MCF 10A (cell line): Measurements from ENCODE around the gene CITED4. TPM values are rescaled to one million over a fixed set of nuclear protein-coding genes. Genes with fewer than 3 reads are reported as not detected.
"Not testable (repeated sequence)": the region's sequence is repeated elsewhere in the genome, so short reads cannot be mapped to it uniquely, and the experiment has no call there.

Experiments
- BruUV-seq: library from RNA; stranded (reverse); fragments of 400-500 nt; replicated peaks from 2 replicates; lab custom pipeline; 2021; lab: Mats Ljungman, UMichigan
- CTCF ChIA-PET: fragments of 300-600 bp; sonication (Branson Sonifier 250); formaldehyde crosslinking; extraction: SDS; loops from one replicate; lab custom pipeline; 2021; ENCODE audit warnings: antibody characterized with exemption, inconsistent platforms; lab: Yijun Ruan, JAX
- POLR2A ChIA-PET: fragments of 300-600, 350-650 bp; sonication (Branson Sonifier 250); formaldehyde crosslinking; extraction: SDS; loops from one replicate; lab custom pipeline; 2020; ENCODE audit warnings: antibody characterized with exemption, inconsistent platforms; lab: Yijun Ruan, JAX
- DNase-seq: peaks from one replicate; pipeline ENCODE4 v3.0.0-alpha.2; 2018; ENCODE audit not compliant: unreplicated experiment
- H3K27ac Mint-ChIP-seq: one replicate; pipeline ENCODE4 v1.8.0; 2022; ENCODE audit warnings: mild to moderate bottlenecking, low read depth, mixed read lengths; ENCODE audit not compliant: unreplicated experiment
- H3K27me3 Mint-ChIP-seq: one replicate; pipeline ENCODE4 v1.8.0; 2022; ENCODE audit warnings: mixed read lengths; ENCODE audit not compliant: insufficient read depth, unreplicated experiment
- H3K36me3 Mint-ChIP-seq: one replicate; pipeline ENCODE4 v1.8.0; 2022; ENCODE audit warnings: mild to moderate bottlenecking, moderate library complexity, mixed read lengths; ENCODE audit not compliant: insufficient read depth, unreplicated experiment
- H3K4me1 Mint-ChIP-seq: one replicate; pipeline ENCODE4 v1.8.0; 2022; ENCODE audit warnings: mixed read lengths; ENCODE audit not compliant: insufficient read depth, unreplicated experiment
- H3K4me3 Mint-ChIP-seq: one replicate; pipeline ENCODE4 v1.8.0; 2022; ENCODE audit warnings: mild to moderate bottlenecking, moderate library complexity, mixed read lengths; ENCODE audit not compliant: unreplicated experiment
- H3K9me3 Mint-ChIP-seq: one replicate; pipeline ENCODE4 v1.8.0; 2022; ENCODE audit warnings: mixed read lengths; ENCODE audit not compliant: unreplicated experiment
- CTCF ChIP-seq: fragments of 200-600 bp; IDR thresholded peaks from one replicate; pipeline ENCODE4 v1.8.0; 2022; ENCODE audit warnings: antibody characterized with exemption, mild to moderate bottlenecking; ENCODE audit not compliant: unreplicated experiment
- intact Hi-C: fragments of 100-400 bp; cut with micrococcal nuclease; formaldehyde crosslinking; loops from 2 replicates; pipeline ENCODE4 v1.14.1; 2022
- total RNA-seq: library from RNA; stranded (reverse); gene quantifications from 2 replicates; pipeline ENCODE4 v1.2.3, GENCODE V29; 2022

CITED4 gene
- total RNA-seq, 1 experiment from 2014 or later = 43.5 TPM

GRCh38 chr1:40898431-40898901, 36.3 kb upstream of the CITED4 start:
- peaks cover 25% of the 10 kb centered on the region for H3K4me1 Mint-ChIP-seq
- no peak overlapping the region for H3K4me3 Mint-ChIP-seq
- intact Hi-C loops = loop anchor here (5.0 kb wide), 1 partner anchor 34 kb away; no protein-coding TSS in a partner anchor
- H3K36me3 Mint-ChIP-seq = no peaks in the 10 kb centered on the region
- POLR2A ChIA-PET = interaction anchor here (1.6 to 2.8 kb wide), 3 partner anchors 23 to 46 kb away, joined by 6 to 10 read pairs (median 9); no protein-coding TSS in a partner anchor
- CTCF ChIA-PET = interaction anchor here (0.9 kb wide), 1 partner anchor 51 kb away, joined by 3 read pairs; no protein-coding TSS in a partner anchor
- H3K27ac Mint-ChIP-seq = peak overlapping the region; percentile 68
- BruUV-seq = no TSS peak
- DNase-seq = peak; percentile 74
- H3K27me3 Mint-ChIP-seq = no peaks in the 10 kb centered on the region
- peaks cover 9% of the 10 kb centered on the region for H3K9me3 Mint-ChIP-seq
- TF ChIP-seq CTCF = no peak

- DNase-seq = peak; percentile 61
- CTCF ChIA-PET = interaction anchor here (0.6 to 0.9 kb wide), 3 partner anchors 11 to 49 kb away, joined by 3 to 4 read pairs (median 3); no protein-coding TSS in a partner anchor
- H3K27me3 Mint-ChIP-seq = no peaks in the 10 kb centered on the region
- no TSS peak for BruUV-seq
- POLR2A ChIA-PET = interaction anchor here (0.7 to 2.8 kb wide), 6 partner anchors 22 to 70 kb away, joined by 3 to 10 read pairs (median 6); partner anchors contain the start of gene CITED4
- peaks cover 18% of the 10 kb centered on the region for H3K9me3 Mint-ChIP-seq
- peaks cover 24% of the 10 kb centered on the region for H3K4me1 Mint-ChIP-seq
- intact Hi-C loops = loop anchor here (5.0 kb wide), 1 partner anchor 35 kb away; no protein-coding TSS in a partner anchor
- TF ChIP-seq CTCF = no peak
- H3K4me3 Mint-ChIP-seq = no peak overlapping the region
- H3K27ac Mint-ChIP-seq = peak overlapping the region; percentile 68
- no peaks in the 10 kb centered on the region for H3K36me3 Mint-ChIP-seq
Measured at GRCh38 chr1:40897513-40897912, 35.4 kb upstream of the CITED4 start.

GRCh38 chr1:40896482-40896881, 34.3 kb upstream of the CITED4 start:
- DNase-seq = no peak
- no peak overlapping the region for H3K27ac Mint-ChIP-seq
- intact Hi-C loops = loop anchor here (5.0 kb wide), 1 partner anchor 36 kb away; no protein-coding TSS in a partner anchor
- H3K4me1 Mint-ChIP-seq = peaks cover 15% of the 10 kb centered on the region
- H3K9me3 Mint-ChIP-seq = peaks cover 18% of the 10 kb centered on the region
- BruUV-seq = no TSS peak
- CTCF ChIA-PET = interaction anchor here (0.6 to 0.9 kb wide), 3 partner anchors 10 to 126 kb away, joined by 3 read pairs; no protein-coding TSS in a partner anchor
- POLR2A ChIA-PET = interaction anchor here (1.8 to 2.8 kb wide), 2 partner anchors 21 to 33 kb away, joined by 6 to 9 read pairs; no protein-coding TSS in a partner anchor
- H3K4me3 Mint-ChIP-seq = no peak overlapping the region
- no peaks in the 10 kb centered on the region for H3K27me3 Mint-ChIP-seq
- no peaks in the 10 kb centered on the region for H3K36me3 Mint-ChIP-seq
- TF ChIP-seq CTCF = no peak

GRCh38 chr1:40895601-40896000, 33.4 kb upstream of the CITED4 start:
- no TSS peak for BruUV-seq
- Mint-ChIP-seq H3K4me3 (no peak overlapping the region), H3K36me3 (no peaks in the 10 kb centered on the region), H3K27ac (no peak overlapping the region), H3K4me1 (peaks cover 15% of the 10 kb centered on the region), H3K27me3 (no peaks in the 10 kb centered on the region), H3K9me3 (peaks cover 18% of the 10 kb centered on the region)
- POLR2A ChIA-PET = interaction anchor here (1.1 kb wide), 1 partner anchor 9 kb away, joined by 3 read pairs; no protein-coding TSS in a partner anchor
- CTCF ChIA-PET = no interaction called here
- no peak for DNase-seq
- intact Hi-C loops = loop anchor here (5.0 kb wide), 1 partner anchor 37 kb away; no protein-coding TSS in a partner anchor
- no peak for TF ChIP-seq CTCF

GRCh38 chr1:40894858-40895257, 32.7 kb upstream of the CITED4 start:
- H3K9me3 Mint-ChIP-seq = peaks cover 18% of the 10 kb centered on the region
- POLR2A ChIA-PET = interaction anchor here (1.1 kb wide), 1 partner anchor 8 kb away, joined by 3 read pairs; no protein-coding TSS in a partner anchor
- H3K27ac Mint-ChIP-seq, CTCF ChIA-PET, H3K27me3 Mint-ChIP-seq, H3K36me3 Mint-ChIP-seq, DNase-seq, BruUV-seq, H3K4me3 Mint-ChIP-seq: not testable (repeated sequence)
- peaks cover 20% of the 10 kb centered on the region for H3K4me1 Mint-ChIP-seq
- intact Hi-C loops = loop anchor here (5.0 kb wide), 1 partner anchor 37 kb away; no protein-coding TSS in a partner anchor
